ENCODE measurements around the gene TMEM107.
A peak's percentile ranks its signal among the peaks of the same experiment; 100 is the strongest.

The TMEM107 gene

DNA sequence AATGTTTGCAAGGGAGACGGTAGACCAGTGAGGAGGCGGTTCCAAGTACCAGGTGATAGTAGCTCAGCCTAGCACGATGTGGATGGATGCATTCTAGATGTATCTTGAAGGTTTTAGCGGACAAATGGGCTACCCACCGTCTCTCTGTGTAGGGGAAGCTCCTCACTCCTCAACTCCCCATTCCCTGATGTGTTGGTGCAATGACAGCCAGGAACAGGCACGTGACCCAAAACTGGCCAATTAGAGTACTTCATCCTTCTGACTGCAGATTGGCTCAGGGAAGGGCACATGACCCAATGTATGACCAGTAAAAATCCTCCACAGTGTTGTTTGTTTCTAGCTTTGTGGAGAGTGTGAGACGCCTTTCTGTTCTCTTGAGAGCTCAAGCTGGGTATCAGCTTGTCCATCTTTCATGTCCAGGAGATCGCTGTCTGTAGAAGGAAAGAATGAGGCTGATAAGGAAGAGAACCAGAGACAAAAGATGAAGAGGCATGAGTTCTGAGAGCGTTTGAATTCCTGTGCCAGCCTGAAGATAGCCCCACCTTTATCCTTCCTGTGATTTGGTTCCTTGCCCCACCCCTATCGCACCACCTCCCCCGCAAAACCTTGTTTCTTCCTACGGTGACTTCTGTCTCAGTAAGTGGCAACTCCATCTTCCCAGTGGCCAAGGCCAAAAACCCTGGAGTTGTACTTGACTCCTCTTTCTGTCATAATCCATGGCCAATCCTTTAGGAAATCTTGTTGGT lies 16.1 kb upstream of the TMEM107 start:
- Histone ChIP-seq H3K4me3 (ENCODE audit: low read depth, low read length) (peak overlapping the region; percentile 44), H3K9me3 (ENCODE audit: control insufficient read depth, low read length) (no peaks in the 10 kb centered on the region), H2AFZ (peak overlapping the region; percentile 93), H3K27ac (peak overlapping the region; percentile 94), H3K4me1 (peaks cover 29% of the 10 kb centered on the region), H3K27me3 (ENCODE audit: control insufficient read depth, insufficient read depth, low read length) (no peaks in the 10 kb centered on the region), H3K4me2 (ENCODE audit: low read length) (peak overlapping the region; percentile 73), H3K9ac (no peak overlapping the region), H3K36me3 (ENCODE audit: control insufficient read depth, insufficient read depth, low read length) (no peaks in the 10 kb centered on the region), H3K79me2 (no peaks in the 10 kb centered on the region)
- TF ChIP-seq CTCF (IDR thresholded peaks at IDR 0.05), result no peak

DNA sequence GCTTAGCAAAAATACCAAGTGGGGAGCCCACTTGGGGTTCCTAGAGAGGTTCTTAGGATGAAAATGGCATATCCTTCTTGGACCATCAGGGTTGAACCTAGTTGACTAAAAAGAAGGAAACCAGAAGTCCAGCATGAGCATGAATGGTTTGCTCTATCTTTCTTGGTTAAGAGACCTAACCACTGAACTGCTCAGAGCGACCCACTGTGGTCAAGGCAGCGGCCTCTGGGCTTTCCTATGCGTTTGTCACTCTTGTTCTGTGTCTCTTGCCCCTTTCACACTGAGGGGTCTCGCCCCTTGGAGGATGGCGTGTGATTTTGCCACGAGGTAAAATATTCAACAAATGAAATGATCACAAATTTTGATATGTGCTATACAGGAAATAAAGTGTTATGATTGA lies 14.3 kb upstream of the TMEM107 start:
- H3K27ac ChIP-seq, result peak overlapping the region; percentile 97

GRCh38 chr17:8189711-8190477 lies 13.7 kb upstream of the TMEM107 start, which contains the start of gene BORCS6:
TSS of gene BORCS6 (minus strand) at chr17:8190180. CDS start at chr17:8190140, 40 bp downstream.
- H3K4me2 ChIP-seq (ENCODE audit: low read length), result peak within 1 kb of the TSS; percentile 78
- H3K9ac ChIP-seq, result peak within 1 kb of the TSS; percentile 89
- H2AFZ ChIP-seq, result peak within 1 kb of the TSS; percentile 96
- no peaks in the 10 kb centered on the region for H3K27me3 ChIP-seq (ENCODE audit: control insufficient read depth, insufficient read depth, low read length)
- peak within 1 kb of the TSS; percentile 97 for H3K27ac ChIP-seq
- no peaks in the 10 kb centered on the region for H3K9me3 ChIP-seq (ENCODE audit: control insufficient read depth, low read length)
- no peaks in the 10 kb centered on the region for H3K79me2 ChIP-seq
- peak; percentile 15 for TF ChIP-seq CTCF (IDR thresholded peaks at IDR 0.05)
- peak within 1 kb of the TSS; percentile 83 for H3K4me3 ChIP-seq (ENCODE audit: low read depth, low read length)
- no peaks in the 10 kb centered on the region for H3K36me3 ChIP-seq (ENCODE audit: control insufficient read depth, insufficient read depth, low read length)
- H3K4me1 ChIP-seq, result peaks cover 29% of the 10 kb centered on the region

More for the DNA sequence above, 14.3 kb upstream of the TMEM107 start:
- no peaks in the 10 kb centered on the region for H3K79me2 ChIP-seq
- H3K4me3 ChIP-seq (ENCODE audit: low read depth, low read length), result peak overlapping the region; percentile 83
- no peak for TF ChIP-seq CTCF (IDR thresholded peaks at IDR 0.05)
- no peaks in the 10 kb centered on the region for H3K36me3 ChIP-seq (ENCODE audit: control insufficient read depth, insufficient read depth, low read length)
- H3K4me1 ChIP-seq, result peaks cover 29% of the 10 kb centered on the region
- H2AFZ ChIP-seq, result peak overlapping the region; percentile 96
- peak overlapping the region; percentile 67 for H3K4me2 ChIP-seq (ENCODE audit: low read length)
- no peaks in the 10 kb centered on the region for H3K27me3 ChIP-seq (ENCODE audit: control insufficient read depth, insufficient read depth, low read length)
- no peaks in the 10 kb centered on the region for H3K9me3 ChIP-seq (ENCODE audit: control insufficient read depth, low read length)
- no peak overlapping the region for H3K9ac ChIP-seq

- H3K4me1 ChIP-seq, result peaks cover 29% of the 10 kb centered on the region
- TF ChIP-seq CTCF (IDR thresholded peaks at IDR 0.05), result no peak
- H3K4me2 ChIP-seq (ENCODE audit: low read length), result peak overlapping the region; percentile 78
- peak overlapping the region; percentile 96 for H2AFZ ChIP-seq
- H3K36me3 ChIP-seq (ENCODE audit: control insufficient read depth, insufficient read depth, low read length), result no peaks in the 10 kb centered on the region
- no peaks in the 10 kb centered on the region for H3K9me3 ChIP-seq (ENCODE audit: control insufficient read depth, low read length)
- peak overlapping the region; percentile 89 for H3K9ac ChIP-seq
- H3K27ac ChIP-seq, result peak overlapping the region; percentile 97
- H3K4me3 ChIP-seq (ENCODE audit: low read depth, low read length), result peak overlapping the region; percentile 83
- no peaks in the 10 kb centered on the region for H3K79me2 ChIP-seq
- no peaks in the 10 kb centered on the region for H3K27me3 ChIP-seq (ENCODE audit: control insufficient read depth, insufficient read depth, low read length)
Observed at GRCh38 chr17:8189041-8189710, 13.0 kb upstream of the TMEM107 start.

Data from parathyroid adenoma (tissue), 2 donors.